NCI-H2196 treated with DMSO at 0.1 percent for 48 hours (cell line): Measurements from ENCODE around the gene TAS2R60.
"Not testable (repeated sequence)": the region's sequence is repeated elsewhere in the genome, so short reads cannot be mapped to it uniquely, and the experiment has no call there.

Source experiments
- DNase-seq: peaks from one replicate; lab custom pipeline; 2025; ENCODE audit not compliant: unreplicated experiment; lab: John Stamatoyannopoulos, UW

The TAS2R60 gene

DNA sequence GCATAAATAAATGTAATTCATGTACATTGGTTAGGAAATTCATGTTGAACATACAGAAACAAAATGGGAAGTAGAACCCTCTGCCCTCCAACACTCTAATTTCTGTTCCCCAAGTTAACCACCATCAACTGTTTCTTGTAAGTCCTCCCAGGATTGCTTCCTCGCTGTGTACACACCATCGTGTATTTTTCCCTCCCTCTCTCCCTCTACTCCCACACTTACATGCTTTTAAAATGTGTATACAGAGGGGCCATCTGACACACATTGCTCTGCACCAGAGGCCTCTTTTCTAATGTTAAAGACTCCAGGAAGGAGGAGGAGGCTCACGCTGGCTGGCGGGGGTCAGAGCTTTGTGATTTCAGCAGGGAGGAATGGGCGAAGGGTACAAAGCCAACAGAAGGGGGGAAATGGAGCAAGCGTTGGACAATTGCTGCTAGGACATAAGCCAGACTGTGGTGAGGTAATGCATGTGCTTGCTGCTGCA, 32.7 kb upstream of the TAS2R60 start:
- DNase-seq = no peak

DNA sequence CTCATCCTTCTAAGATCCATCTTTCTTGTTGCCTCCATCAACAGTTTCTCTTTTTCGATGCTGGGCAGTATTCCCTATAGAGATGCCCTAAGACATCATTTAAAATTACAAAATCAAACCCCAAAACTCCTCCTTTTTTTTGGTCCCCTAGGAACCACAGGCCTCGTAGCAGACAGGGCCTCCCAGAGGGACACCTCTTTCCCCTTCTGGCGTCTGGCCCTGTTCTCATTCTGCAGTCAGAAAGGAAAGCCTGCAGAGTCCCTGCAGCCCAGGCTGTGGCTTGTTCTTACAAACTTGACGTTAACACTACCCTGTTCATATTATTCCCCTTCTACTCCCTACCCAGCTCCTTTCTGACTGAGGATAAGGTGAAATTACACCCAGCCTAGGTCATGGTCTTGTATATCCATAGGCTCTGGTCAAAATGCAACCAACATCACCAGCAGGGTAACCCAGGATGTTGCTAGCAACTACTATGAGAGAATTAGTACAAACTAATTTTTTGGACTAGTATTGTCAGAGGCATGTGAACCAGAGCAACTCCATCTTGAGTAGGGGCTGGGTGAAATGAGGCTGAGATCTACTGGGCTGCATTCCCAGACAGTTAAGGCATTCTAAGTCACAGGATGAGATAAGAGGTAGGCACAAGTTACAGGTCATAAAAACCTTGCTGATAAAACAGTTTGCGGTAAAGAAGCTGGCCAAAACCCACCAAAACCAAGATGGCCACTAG, 31.1 kb upstream of the TAS2R60 start:
- no peak for DNase-seq

DNA sequence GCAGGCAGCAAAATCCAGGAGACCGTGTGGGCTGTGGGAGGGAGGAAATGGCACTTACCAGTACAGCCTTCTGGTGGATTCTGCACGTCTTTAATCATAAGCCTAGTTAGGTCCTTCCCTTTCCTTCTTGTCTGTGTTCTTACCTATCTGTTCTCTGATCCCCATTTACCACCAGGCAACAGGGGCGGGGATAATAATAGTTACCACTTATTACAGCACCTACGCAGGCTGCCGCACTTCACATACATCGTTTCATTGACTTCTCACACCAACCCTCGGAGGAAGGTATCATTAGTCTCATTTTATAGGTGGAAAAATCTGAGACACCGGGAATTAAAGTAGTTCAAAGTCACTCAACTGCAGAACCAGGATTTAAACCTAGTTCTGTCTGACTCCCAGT, 30.1 kb upstream of the TAS2R60 start:
- no peak for DNase-seq

DNA sequence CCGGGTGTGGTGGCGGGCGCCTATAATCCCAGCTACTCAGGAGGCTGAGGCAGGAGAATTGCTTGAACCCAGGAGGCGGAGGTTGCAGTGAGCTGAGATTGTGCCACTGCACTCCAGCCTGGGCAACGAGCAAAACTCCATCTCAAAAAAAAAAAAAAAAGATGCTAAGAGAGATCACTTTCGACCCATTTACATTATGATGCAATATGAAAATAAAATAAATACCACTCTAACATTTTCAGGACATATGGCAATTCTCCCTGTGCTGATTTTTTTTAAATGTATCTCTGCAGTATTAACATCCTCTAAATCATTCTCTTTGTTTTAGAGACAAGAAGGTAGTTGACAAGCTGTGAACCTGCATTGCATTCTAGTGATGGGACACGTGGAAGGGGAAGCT, 28.0 kb upstream of the TAS2R60 start:
- DNase-seq = not testable (repeated sequence)

DNA sequence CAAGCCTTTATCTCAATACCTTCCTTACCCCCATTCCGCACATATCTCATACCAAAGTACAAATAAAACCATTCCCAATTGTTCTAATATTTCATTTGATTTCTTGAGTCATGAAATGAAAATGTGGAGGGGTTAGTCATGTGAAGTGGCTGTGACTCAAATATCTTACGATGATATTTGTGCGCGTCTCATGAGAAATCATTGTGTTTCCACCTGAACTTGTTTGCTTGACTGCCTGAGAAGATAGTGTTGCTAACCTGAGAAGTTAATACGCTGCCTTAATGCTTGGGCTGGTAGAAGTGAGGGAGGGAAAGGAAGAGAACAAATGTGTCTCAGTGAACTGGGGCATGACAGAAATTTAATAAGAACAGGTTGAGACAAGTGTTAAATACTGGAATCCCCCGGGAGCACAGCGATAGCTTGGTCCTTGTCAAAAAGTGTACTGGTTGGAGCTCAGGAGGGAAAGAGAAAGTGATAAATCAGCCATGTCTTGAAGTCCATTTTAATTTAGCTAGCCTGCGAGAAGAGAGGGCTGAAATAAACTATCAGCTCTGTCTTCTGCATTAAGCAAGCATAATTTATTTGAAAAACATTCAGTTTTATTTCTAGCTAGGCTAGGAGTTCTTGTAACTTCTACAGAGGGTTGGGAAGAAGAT, 27.4 kb upstream of the TAS2R60 start:
- DNase-seq = no peak

DNA sequence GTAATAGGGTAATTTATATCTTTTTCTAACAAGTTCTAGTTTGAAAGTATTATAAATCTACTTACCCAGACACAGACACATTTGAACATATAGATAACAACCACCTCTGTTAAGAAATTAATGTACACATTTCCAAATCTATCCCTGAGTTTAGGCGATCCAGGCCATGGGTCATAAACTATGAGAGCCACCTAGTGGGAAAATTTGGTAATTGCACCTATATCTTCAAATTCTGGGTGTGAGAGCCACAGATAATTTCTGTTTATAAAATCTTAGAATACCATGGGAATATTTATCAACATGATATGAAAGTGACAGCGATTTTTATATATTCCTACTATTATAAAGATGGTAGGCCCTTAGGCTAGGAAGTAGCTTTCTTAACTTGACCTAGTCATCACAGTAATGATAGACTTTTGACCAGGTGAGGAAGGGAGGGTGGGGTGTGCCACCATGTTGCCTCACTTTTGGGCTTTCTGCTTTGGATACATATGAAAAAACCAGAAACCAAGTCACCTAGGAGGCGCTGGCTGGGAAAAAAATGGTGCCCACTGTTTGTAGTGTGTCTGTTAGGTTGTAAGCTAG, 26.6 kb upstream of the TAS2R60 start:
- no peak for DNase-seq

DNA sequence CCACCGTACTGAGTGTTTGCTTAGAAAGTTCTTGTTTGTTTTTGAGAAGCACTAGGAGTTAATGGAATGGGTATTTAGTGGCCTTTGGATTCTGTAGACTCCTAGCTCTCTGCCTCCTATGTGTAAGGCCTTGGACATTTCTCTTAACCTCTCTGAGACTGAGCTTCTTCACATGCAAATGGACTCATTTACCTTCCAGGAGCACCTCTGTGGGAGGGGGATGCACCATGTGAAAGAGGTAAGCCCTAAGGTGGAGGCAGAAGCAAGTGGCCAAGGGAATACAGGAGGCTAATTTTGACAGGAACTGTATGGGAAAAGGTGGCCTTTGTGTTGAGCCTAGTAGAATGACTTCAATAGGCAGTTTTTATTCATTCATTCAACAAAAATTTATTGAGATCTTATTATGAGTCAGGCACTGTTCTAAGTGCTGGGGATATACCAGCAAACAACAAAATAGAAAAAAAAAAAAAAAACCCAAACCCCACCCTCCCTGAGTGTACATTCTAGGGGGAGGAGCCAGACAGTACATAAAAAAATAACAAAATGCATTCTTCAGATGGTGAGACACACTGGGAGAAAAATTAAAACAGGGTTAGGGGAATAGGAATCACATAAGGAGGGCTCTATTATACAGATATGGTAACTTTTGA, 25.4 kb upstream of the TAS2R60 start:
- no peak for DNase-seq

DNA sequence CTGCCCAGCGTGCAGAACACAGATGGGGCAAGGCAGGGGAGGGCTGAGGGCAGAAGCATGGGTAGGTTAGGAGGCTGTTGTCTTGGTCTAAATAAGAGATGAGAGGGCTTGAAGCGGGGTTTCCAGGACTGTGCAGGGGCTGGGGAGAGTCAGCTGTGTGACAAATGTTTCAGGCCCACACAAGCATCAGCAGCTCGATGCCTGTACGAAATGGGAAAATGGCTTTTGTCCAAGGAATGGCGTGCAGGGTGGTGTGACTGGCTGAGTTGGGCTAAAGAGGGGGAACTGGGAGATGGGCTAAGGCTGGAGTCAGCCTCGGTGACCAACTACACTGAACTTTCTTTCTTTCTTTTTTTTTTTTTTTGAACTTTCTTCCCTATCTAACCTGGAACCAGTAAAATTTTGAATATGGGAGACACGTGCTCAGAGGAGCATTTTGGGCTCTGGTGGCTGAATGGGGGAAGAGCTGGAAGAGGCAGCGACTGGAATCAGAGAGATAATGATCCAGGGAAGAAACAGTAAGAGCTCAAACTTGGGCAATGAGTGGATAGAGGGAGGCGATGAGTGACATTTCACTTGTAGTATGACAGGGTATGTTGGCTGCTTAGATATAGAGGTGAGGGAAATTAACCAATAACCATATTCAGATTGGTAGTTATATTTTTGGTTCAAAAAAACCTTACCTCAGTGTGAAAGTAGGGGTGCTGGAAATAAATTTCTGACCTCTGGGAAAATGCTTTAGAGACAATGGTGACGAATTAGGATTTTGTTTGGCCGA, 24.4 kb upstream of the TAS2R60 start:
- no peak for DNase-seq

DNA sequence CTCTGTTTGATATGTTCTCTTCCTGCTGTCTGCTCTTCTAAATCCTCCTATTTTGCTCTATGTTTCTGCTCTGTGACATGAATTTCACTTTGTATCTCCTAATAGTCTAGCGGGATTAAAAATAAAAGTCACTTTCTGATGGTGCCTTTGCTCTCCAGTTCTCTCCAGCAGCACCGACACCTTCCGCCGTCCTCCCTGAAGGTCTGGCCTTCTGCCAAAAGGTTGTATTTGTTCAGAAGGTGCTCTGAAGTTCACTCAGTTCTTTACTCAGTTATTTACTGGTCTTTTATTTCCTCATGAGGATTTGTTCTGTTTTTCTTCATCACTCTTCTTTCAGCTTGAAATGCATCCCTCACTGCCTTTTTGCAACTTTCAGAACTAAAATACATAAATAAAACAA, 23.4 kb upstream of the TAS2R60 start:
- DNase-seq = no peak

DNA sequence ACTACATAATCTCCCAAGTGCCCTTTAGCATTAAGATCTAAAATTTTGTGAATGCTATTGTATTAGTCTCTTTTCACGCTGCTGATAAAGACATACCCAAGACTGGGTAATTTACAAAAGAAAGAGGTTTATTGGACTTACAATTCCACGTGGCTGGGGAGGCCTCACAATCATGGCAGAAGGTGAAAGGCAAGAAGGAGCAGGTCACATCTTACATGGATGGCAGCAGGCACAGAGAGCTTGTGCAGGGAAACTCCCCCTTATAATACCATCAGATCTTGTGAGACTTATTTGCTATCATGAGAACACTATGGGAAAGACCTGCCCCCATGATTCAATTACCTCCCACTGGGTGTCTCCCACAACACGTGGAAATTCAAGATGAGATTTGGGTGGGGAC, 22.6 kb upstream of the TAS2R60 start:
- DNase-seq = not testable (repeated sequence)

DNA sequence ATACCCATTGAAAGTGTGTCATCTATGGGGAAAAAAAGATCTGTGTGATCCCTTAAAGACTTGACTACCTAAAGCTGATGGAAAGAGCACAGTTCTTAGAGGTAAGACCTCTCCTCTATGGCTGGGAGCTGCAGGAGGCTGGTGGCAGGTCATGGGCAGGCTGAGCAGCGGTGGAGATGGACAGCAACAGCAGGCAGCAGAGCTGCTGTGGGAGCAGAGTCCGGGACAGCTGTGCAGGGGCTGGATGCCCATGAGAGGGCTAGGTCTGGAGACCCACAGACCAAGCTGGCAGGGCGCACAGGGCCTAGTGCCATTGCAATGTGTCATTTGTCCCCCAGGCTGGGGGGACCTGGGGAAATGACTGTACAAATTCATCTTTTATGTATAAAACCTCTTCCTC, 21.2 kb upstream of the TAS2R60 start:
- no peak for DNase-seq

DNA sequence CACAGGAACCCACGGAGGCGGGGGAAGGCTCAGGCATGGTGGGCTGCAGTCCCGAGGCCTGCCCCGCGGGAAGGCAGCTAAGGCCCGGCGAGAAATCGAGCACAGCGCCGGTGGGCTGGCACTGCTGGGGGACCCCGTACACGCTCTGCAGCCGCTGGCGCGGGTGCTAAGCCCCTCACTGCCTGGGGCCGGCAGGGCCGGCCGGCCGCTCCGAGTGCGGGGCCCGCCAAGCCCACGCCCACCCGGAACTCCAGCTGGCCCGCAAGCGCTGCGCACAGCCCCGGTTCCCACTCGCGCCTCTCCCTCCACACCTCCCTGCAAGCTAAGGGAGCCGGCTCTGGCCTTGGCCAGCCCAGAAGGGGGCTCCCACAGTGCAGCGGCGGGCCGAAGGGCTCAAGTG, 18.8 kb upstream of the TAS2R60 start:
- DNase-seq = not testable (repeated sequence)

DNA sequence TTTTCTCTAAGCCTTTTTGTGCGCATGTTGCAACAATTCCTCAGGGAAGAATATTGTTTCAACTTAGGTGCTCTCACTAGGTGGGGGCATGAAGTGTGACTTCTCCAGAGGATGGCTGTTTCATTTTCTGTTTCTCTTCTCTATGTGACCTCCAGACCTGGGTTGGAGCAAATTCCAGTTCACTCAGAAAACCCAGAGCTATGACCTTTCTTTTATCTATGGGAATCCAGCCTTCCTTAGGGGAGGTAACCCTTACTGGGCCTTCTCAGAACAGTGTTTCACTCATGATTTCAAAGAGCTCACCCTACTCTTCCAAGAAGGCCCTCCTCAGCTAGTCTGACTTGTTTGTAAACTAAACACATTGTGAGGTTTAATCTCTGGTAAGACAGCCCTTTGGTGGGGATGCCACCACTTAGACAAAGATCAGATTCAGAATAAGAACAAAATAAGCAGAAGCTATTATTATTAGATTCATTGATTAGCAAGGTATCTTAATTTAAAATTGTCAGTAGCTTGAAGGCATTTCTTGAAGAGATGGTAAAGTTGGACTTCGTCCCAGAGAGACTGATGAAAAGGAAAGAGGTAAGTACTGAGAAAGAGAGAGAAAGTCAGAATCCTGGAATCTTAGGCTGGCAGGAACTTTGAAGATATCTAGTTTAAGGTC, 16.6 kb upstream of the TAS2R60 start:
- no peak for DNase-seq

DNA sequence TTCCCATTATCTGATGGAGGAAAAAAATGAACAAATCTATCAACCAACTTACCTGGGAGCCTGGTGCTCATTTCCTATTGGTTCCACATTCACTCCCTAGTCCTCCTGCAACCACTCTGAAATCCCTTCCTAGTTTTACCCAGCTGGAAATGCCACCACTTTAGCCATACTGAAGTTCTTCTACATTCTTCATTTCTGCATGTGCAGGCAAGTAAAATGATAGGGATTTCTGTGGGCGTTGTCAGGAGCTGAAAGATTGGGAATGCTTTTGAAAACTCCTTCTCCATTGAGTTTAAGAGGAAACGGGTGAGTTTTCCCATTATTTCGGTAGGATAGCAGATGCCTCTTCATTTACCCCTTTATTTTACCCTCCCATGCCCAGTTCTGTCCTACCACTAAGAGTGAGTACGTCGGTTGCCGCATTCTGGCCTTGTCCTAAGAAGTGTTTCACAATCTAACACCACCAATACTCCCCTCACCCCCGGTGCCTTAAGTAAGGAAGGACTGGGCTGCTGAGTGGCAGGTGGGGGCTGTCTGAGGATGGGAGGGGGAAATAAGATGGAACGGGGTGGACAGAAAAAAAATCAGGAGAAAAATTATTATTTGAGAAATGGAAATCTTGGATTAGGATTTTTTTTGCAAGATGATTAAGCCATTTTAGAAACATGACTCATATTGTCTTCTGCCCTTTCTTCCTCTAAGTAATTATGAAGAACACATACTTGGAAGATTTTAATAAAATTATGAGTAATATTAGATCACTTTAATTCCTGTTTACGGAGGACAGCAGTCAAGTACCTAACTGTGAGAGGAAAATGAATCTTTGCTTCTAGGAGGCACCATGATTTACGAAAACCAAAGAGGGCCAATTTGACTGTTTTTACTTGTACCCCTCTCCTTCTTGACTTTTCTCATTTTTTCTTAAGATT, 13.2 kb upstream of the TAS2R60 start:
- DNase-seq = no peak

DNA sequence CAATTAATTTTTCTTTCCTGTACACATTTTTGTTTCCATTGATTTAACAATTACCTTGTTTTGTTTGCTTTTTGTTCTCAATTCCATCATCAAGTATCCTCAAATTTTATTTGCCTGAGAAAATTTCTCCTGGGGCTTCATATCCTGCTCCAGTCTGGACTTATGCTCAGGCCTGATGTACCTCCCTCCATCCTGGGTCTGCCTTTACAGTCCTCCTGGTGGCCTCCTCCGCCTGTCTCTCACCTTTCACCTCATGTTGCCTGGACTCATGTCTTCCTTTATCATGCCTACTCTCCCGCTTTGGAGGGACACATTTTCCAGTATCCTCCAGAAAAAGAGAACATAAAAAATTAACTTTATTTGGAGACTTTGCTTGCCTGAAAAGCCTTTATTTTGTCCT, 12.1 kb upstream of the TAS2R60 start:
- DNase-seq = no peak

DNA sequence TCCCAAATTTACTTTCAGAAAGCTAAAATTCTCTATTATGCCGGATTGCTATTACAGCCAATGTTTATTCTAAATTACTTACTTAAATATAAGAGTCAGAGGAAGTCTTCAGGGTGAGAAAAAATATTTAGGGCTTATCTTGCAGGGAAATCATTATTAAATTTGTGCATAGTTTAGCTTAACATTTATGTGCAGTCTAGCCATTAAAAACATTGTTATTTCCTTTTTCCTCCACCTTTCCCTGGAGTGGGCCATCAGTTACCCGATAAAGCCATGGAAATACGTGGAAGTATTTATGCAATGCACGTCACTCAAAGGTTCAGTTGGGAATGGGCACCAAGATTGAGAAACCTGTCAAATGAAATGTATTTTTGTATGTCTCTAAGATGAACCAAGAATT, 9.5 kb upstream of the TAS2R60 start:
- DNase-seq = no peak

DNA sequence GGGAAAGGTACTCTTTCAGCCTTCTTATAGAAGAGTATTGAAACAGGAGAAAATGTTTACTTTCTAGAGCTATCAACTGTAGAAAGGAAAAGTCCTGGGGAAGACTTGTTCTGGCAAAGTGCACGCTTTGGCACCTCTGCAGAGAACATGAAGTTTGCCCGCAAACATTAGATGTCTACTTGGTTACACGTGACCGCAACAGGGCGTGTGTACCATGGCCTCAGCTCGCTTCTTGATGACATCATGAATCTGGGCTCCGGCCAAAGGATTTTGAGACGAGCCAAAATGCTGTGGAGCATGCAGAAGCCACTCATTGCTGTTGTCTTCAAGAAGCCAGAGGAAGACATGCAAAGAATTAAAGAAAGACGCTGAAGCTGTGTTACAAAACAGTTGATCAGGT, 8.6 kb upstream of the TAS2R60 start:
- no peak for DNase-seq

DNA sequence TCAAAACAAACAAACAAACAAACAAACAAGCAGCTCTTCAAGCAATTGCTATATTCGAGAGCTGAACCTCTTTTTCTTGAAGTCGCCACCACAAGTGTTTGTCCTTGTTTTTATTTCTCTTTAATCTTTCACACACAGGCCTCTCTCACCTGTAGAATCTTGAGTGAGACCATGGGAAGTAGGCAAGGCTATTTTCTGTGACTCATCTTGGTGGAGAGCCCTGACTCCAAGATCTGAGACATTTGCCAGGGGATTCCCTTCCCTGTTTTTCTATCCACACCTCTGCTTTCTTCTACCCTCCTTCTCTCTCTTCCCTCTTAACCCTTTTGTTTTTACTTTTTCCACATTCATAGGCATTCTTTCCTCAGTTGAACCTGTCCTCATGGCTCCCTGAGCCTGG, 8.0 kb upstream of the TAS2R60 start:
- DNase-seq = no peak

DNA sequence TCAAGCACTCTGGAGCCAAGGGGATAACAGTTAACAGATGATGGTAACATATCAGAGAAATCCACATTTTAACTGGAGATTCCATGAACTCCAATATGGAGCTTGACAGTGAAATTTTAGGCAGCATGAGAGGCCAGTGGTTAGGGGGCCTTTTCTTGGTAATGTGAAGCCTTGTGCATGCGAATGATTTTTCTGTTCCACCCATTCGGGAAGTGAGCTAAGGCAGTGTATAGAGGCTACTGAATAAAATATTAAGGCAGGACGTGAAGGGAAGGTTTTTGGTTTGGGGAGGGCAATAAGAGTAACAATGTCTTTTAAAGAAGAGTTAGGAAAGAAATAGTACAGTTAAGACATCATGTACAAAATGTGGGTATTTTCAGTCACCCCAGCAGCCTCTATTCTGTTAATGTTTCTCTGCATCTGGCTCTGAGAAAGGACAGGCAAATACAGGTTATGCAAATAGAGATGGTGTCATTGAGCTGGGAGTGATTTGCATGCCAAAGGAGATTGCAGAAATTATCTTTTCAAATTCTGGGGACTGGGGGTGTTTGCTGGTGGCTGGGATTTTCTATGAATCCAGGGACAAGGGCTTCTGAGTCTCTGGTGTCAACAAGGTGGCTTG, 6.8 kb upstream of the TAS2R60 start:
- DNase-seq = no peak
